WI38 (cell line): Measurements from ENCODE around the gene STIM1.

Experiments
- H3K4me3 ChIP-seq: 2 replicates; pipeline ENCODE4 v1.5.1; 2011; ENCODE audit warnings: low read depth, mild to moderate bottlenecking, control low read depth, low read length
- CTCF ChIP-seq: IDR thresholded peaks from 2 replicates; pipeline ENCODE4 v1.5.1; 2012; ENCODE audit warnings: low read depth, mild to moderate bottlenecking, control low read depth, low read length

STIM1 gene

GRCh38 chr11:3888876-3889275 lies 33.4 kb downstream of the STIM1 start:
- no peak for TF ChIP-seq CTCF
- no peak overlapping the region for H3K4me3 ChIP-seq

- no peak overlapping the region for H3K4me3 ChIP-seq
- no peak for TF ChIP-seq CTCF
These were observed 34.5 kb downstream of the STIM1 start for GRCh38 chr11:3890014-3890413.

- no peak for TF ChIP-seq CTCF
- H3K4me3 ChIP-seq, result no peak overlapping the region
These were observed 35.3 kb downstream of the STIM1 start for GRCh38 chr11:3890806-3891205.

- no peak for TF ChIP-seq CTCF
- H3K4me3 ChIP-seq, result no peak overlapping the region
These were observed 36.3 kb downstream of the STIM1 start for GRCh38 chr11:3891751-3892150.

- TF ChIP-seq CTCF, result no peak
- no peak overlapping the region for H3K4me3 ChIP-seq
These were observed 36.7 kb downstream of the STIM1 start for GRCh38 chr11:3892156-3892555.

- H3K4me3 ChIP-seq, result no peak overlapping the region
- no peak for TF ChIP-seq CTCF
These were observed 37.8 kb downstream of the STIM1 start for GRCh38 chr11:3893311-3893710.

- H3K4me3 ChIP-seq, result no peak overlapping the region
- no peak for TF ChIP-seq CTCF
These were observed 38.8 kb downstream of the STIM1 start for GRCh38 chr11:3894128-3894731.
